ENCODE measurements around the gene UBE2H. TPM values are rescaled to one million over a fixed set of nuclear protein-coding genes. Genes with fewer than 3 reads are reported as not detected.
"Not testable (repeated sequence)": the region's sequence is repeated elsewhere in the genome, so short reads cannot be mapped to it uniquely, and the experiment has no call there.

The UBE2H gene
- polyA plus RNA-seq, 6 donors from 2014 or later = 35.9 to 86.8 (median 55.6) TPM

GRCh38 chr7:129872054-129872453 lies 80.7 kb downstream of the UBE2H start:
- H3K4me3 Mint-ChIP-seq = no peak overlapping the region

GRCh38 chr7:129870668-129871067 lies 82.1 kb downstream of the UBE2H start:
- H3K27me3 Mint-ChIP-seq = no peaks in the 10 kb centered on the region
- ATAC-seq (ENCODE audit: low read depth in 2 of 2) (no peak), DNase-seq (no peak)
- H3K4me3 Mint-ChIP-seq = peak overlapping the region in 1 of 8 donors; percentile 29
- no peaks in the 10 kb centered on the region for H3K9me3 Mint-ChIP-seq
- H3K27ac Mint-ChIP-seq = peak overlapping the region in 1 of 6 donors; percentile 31
- peaks cover 9 to 21% of the 10 kb centered on the region in 2 donors for H3K36me3 Mint-ChIP-seq
- peaks cover 30 to 38% (median 34%) of the 10 kb centered on the region in 3 donors for H3K4me1 Mint-ChIP-seq

More at GRCh38 chr7:129872054-129872453, 80.7 kb downstream of the UBE2H start:
- Mint-ChIP-seq H3K36me3 (peaks cover 9 to 21% of the 10 kb centered on the region in 2 donors), H3K27ac (no peak overlapping the region), H3K4me1 (peaks cover 31 to 34% (median 33%) of the 10 kb centered on the region in 3 donors), H3K27me3 (no peaks in the 10 kb centered on the region), H3K9me3 (no peaks in the 10 kb centered on the region)
- DNase-seq (no peak), ATAC-seq (ENCODE audit: low read depth in 2 of 2) (no peak)

- Mint-ChIP-seq H3K9me3 (no peaks in the 10 kb centered on the region), H3K27ac (peak overlapping the region in 3 of 6 donors; percentile 35 to 48 (median 47)), H3K27me3 (no peaks in the 10 kb centered on the region), H3K36me3 (peaks cover 0 to 21% of the 10 kb centered on the region in 2 donors), H3K4me3 (no peak overlapping the region), H3K4me1 (peaks cover 42 to 65% (median 61%) of the 10 kb centered on the region in 3 donors)
- DNase-seq = no peak
- no peak for ATAC-seq (ENCODE audit: low read depth in 2 of 2)
Measured at GRCh38 chr7:129866251-129866650, 86.5 kb downstream of the UBE2H start.

- Mint-ChIP-seq H3K9me3 (no peaks in the 10 kb centered on the region), H3K4me1 (peaks cover 44 to 69% (median 62%) of the 10 kb centered on the region in 3 donors), H3K27me3 (no peaks in the 10 kb centered on the region), H3K27ac (peak overlapping the region in 1 of 6 donors; percentile 48), H3K4me3 (no peak overlapping the region), H3K36me3 (peaks cover 0 to 21% of the 10 kb centered on the region in 2 donors)
- DNase-seq = no peak
- ATAC-seq (ENCODE audit: low read depth in 2 of 2) = no peak
Measured at GRCh38 chr7:129865925-129866201, 86.9 kb downstream of the UBE2H start.

GRCh38 chr7:129865093-129865924 lies 87.5 kb downstream of the UBE2H start:
- DNase-seq (no peak), ATAC-seq (ENCODE audit: low read depth in 2 of 2) (no peak)
- H3K27ac Mint-ChIP-seq = no peak overlapping the region
- H3K9me3 Mint-ChIP-seq = no peaks in the 10 kb centered on the region
- no peak overlapping the region for H3K4me3 Mint-ChIP-seq
- H3K36me3 Mint-ChIP-seq = peaks cover 0 to 20% of the 10 kb centered on the region in 2 donors
- H3K27me3 Mint-ChIP-seq = no peaks in the 10 kb centered on the region
- peaks cover 48 to 71% (median 66%) of the 10 kb centered on the region in 3 donors for H3K4me1 Mint-ChIP-seq

- H3K9me3 Mint-ChIP-seq; H3K27me3 Mint-ChIP-seq; DNase-seq; H3K27ac Mint-ChIP-seq; ATAC-seq (ENCODE audit: low read depth in 2 of 2): not testable (repeated sequence)
- peaks cover 0 to 13% of the 10 kb centered on the region in 2 donors for H3K36me3 Mint-ChIP-seq
- peak overlapping the region in 1 of 8 donors; percentile 61 for H3K4me3 Mint-ChIP-seq
- peaks cover 46 to 71% (median 64%) of the 10 kb centered on the region in 3 donors for H3K4me1 Mint-ChIP-seq
Measured at GRCh38 chr7:129864676-129865075, 88.1 kb downstream of the UBE2H start.

GRCh38 chr7:129864042-129864441 lies 88.7 kb downstream of the UBE2H start:
- Mint-ChIP-seq H3K27me3 (no peaks in the 10 kb centered on the region), H3K9me3 (no peaks in the 10 kb centered on the region), H3K4me1 (peaks cover 45 to 71% (median 64%) of the 10 kb centered on the region in 3 donors), H3K27ac (peak overlapping the region in 1 of 6 donors; percentile 80), H3K4me3 (no peak overlapping the region), H3K36me3 (peaks cover 0 to 7% of the 10 kb centered on the region in 2 donors)
- DNase-seq (no peak), ATAC-seq (ENCODE audit: low read depth in 2 of 2) (no peak)

- H3K27ac Mint-ChIP-seq = peak overlapping the region in 4 of 6 donors; percentile 29 to 74 (median 62)
- peaks cover 0 to under 1% of the 10 kb centered on the region in 2 donors for H3K36me3 Mint-ChIP-seq
- H3K4me3 Mint-ChIP-seq = peak overlapping the region in 2 of 8 donors; percentile 8 to 26
Measured at GRCh38 chr7:129862682-129863081, 90.1 kb downstream of the UBE2H start.

GRCh38 chr7:129860784-129861183 lies 92.0 kb downstream of the UBE2H start:
- peak overlapping the region in 1 of 8 donors; percentile 51 for H3K4me3 Mint-ChIP-seq
- H3K27me3 Mint-ChIP-seq; DNase-seq; H3K9me3 Mint-ChIP-seq; H3K36me3 Mint-ChIP-seq; ATAC-seq (ENCODE audit: low read depth in 2 of 2): not testable (repeated sequence)
- H3K27ac Mint-ChIP-seq = peak overlapping the region in 2 of 6 donors; percentile 46 to 82
- H3K4me1 Mint-ChIP-seq = peaks cover 43 to 82% (median 76%) of the 10 kb centered on the region in 3 donors

More at GRCh38 chr7:129862682-129863081, 90.1 kb downstream of the UBE2H start:
- ATAC-seq (ENCODE audit: low read depth in 2 of 2) = peak in 1 of 2 donors; percentile 27
- Mint-ChIP-seq H3K4me1 (peaks cover 48 to 81% (median 71%) of the 10 kb centered on the region in 3 donors), H3K9me3 (no peaks in the 10 kb centered on the region), H3K27me3 (no peaks in the 10 kb centered on the region)
- DNase-seq = no peak

GRCh38 chr7:129859183-129859582 lies 93.6 kb downstream of the UBE2H start:
- Mint-ChIP-seq H3K4me3 (peak overlapping the region in 5 of 8 donors; percentile 5 to 59 (median 51)), H3K36me3 (peaks cover 7% of the 10 kb centered on the region in 2 donors), H3K4me1 (peaks cover 45 to 76% (median 74%) of the 10 kb centered on the region in 3 donors), H3K27ac (peak overlapping the region in 2 of 6 donors; percentile 14 to 15), H3K27me3 (no peaks in the 10 kb centered on the region), H3K9me3 (no peaks in the 10 kb centered on the region)
- ATAC-seq (ENCODE audit: low read depth in 2 of 2) (peak; percentile 84 to 88), DNase-seq (peak; percentile 8)

GRCh38 chr7:129858490-129858889 lies 94.3 kb downstream of the UBE2H start:
- Mint-ChIP-seq H3K36me3 (peaks cover 7% of the 10 kb centered on the region in 2 donors), H3K27me3 (no peaks in the 10 kb centered on the region), H3K4me1 (peaks cover 44 to 69% (median 68%) of the 10 kb centered on the region in 3 donors), H3K4me3 (peak overlapping the region in 2 of 8 donors; percentile 17 to 40), H3K9me3 (no peaks in the 10 kb centered on the region), H3K27ac (peak overlapping the region in 3 of 6 donors; percentile 26 to 37 (median 33))
- DNase-seq (no peak), ATAC-seq (ENCODE audit: low read depth in 2 of 2) (no peak)

- H3K9me3 Mint-ChIP-seq = no peaks in the 10 kb centered on the region
- H3K4me3 Mint-ChIP-seq = no peak overlapping the region
- H3K27ac Mint-ChIP-seq = peak overlapping the region in 4 of 6 donors; percentile 24 to 95 (median 44)
- no peak for ATAC-seq (ENCODE audit: low read depth in 2 of 2)
- peaks cover 7% of the 10 kb centered on the region in 2 donors for H3K36me3 Mint-ChIP-seq
- no peaks in the 10 kb centered on the region for H3K27me3 Mint-ChIP-seq
- peaks cover 32 to 57% (median 56%) of the 10 kb centered on the region in 3 donors for H3K4me1 Mint-ChIP-seq
- DNase-seq = no peak
Measured at GRCh38 chr7:129857313-129857712, 95.4 kb downstream of the UBE2H start.

- no peak for DNase-seq
- H3K27ac Mint-ChIP-seq = peak overlapping the region in 2 of 6 donors; percentile 34 to 63
- H3K4me1 Mint-ChIP-seq = peaks cover 25 to 46% (median 45%) of the 10 kb centered on the region in 3 donors
- H3K4me3 Mint-ChIP-seq = no peak overlapping the region
- no peak for ATAC-seq (ENCODE audit: low read depth in 2 of 2)
- peaks cover 7% of the 10 kb centered on the region in 2 donors for H3K36me3 Mint-ChIP-seq
- no peaks in the 10 kb centered on the region for H3K9me3 Mint-ChIP-seq
- H3K27me3 Mint-ChIP-seq = no peaks in the 10 kb centered on the region
Measured at GRCh38 chr7:129855935-129856717, 96.6 kb downstream of the UBE2H start.

Data from naive B cell (primary cell).